H1 (cell line): Measurements from ENCODE around the gene YLPM1. TPM values are rescaled to one million over a fixed set of nuclear protein-coding genes. Genes with fewer than 3 reads are reported as not detected.

Experiments
- CTCF ChIA-PET: fragments of 300-600 bp; sonication (Branson Sonifier 250); formaldehyde crosslinking; loops from one replicate; lab custom pipeline; 2021; ENCODE audit not compliant: partially characterized antibody; lab: Charles Lee
- POLR2A ChIA-PET: fragments of 300-600 bp; sonication (Branson Sonifier 250); formaldehyde crosslinking; loops from one replicate; lab custom pipeline; 2021; ENCODE audit warnings: inconsistent platforms; ENCODE audit not compliant: partially characterized antibody; lab: Charles Lee
- DNase-seq, 2 experiments: peaks; one replicate each; pipeline versions ENCODE4 v3.0.0 to v3.0.0-alpha.2; 2010 to 2022; ENCODE audit warnings: low spot score in 2 of 2, low read depth in 1 of 2, mixed read lengths in 1 of 2
- FAIRE-seq: peaks from 2 replicates; lab custom pipeline; 2011; peaks lifted over from hg19 to GRCh38; lab: Jason Lieb, UNC
- H2AFZ ChIP-seq: 2 replicates; pipeline ENCODE4 v1.8.1; 2012; ENCODE audit warnings: low read length, inconsistent platforms
- H2AK5ac ChIP-seq: 2 replicates; pipeline ENCODE4 v1.6.1; 2013; ENCODE audit warnings: low read depth, low read length
- H2BK120ac ChIP-seq: replicated peaks from 2 replicates; pipeline ENCODE3; 2013; ENCODE audit warnings: low read depth, low read length, inconsistent platforms
- H2BK12ac ChIP-seq: 2 replicates; pipeline ENCODE4 v1.6.1; 2013; ENCODE audit warnings: low read depth, low read length
- H2BK15ac ChIP-seq: 2 replicates; pipeline ENCODE4 v1.6.1; 2013; ENCODE audit warnings: low read length
- H2BK20ac ChIP-seq: 2 replicates; pipeline ENCODE4 v1.6.1; 2013; ENCODE audit warnings: low read length
- H2BK5ac ChIP-seq: 2 replicates; pipeline ENCODE4 v1.6.1; 2013; ENCODE audit warnings: low read depth, low read length
- H3K14ac ChIP-seq: 2 replicates; pipeline ENCODE4 v1.6.1; 2013; ENCODE audit warnings: inconsistent platforms; ENCODE audit not compliant: insufficient read length
- H3K18ac ChIP-seq: 2 replicates; pipeline ENCODE4 v1.6.1; 2013; ENCODE audit warnings: low read length; ENCODE audit errors: extremely low read depth
- H3K23ac ChIP-seq: 2 replicates; pipeline ENCODE4 v1.6.1; 2013; ENCODE audit warnings: inconsistent platforms; ENCODE audit not compliant: insufficient read length
- H3K23me2 ChIP-seq: 2 replicates; pipeline ENCODE4 v1.6.1; 2013; ENCODE audit warnings: low read depth, low read length
- H3K27ac ChIP-seq: 2 replicates; pipeline ENCODE4 v1.6.1; 2011; ENCODE audit warnings: low read depth, low read length, inconsistent platforms
- H3K27me3 ChIP-seq, 4 experiments: replicated peaks in 1 of 4; 1 replicate in 1 of 4; 2 replicates in 3 of 4; pipeline versions ENCODE4 v1.6.1 to v1.8.1; 2011 to 2013; ENCODE audit warnings: low read length in 3 of 4, mild to moderate bottlenecking in 3 of 4, inconsistent platforms in 2 of 4, mixed read lengths in 2 of 4, moderate library complexity in 1 of 4; ENCODE audit not compliant: control insufficient read depth in 3 of 4, insufficient read depth in 3 of 4; ENCODE audit errors: extremely low read depth in 1 of 4
- H3K36me3 ChIP-seq, 4 experiments: 2 replicates each; pipeline versions ENCODE4 v1.6.1 to v1.8.1; 2011 to 2013; ENCODE audit warnings: mild to moderate bottlenecking in 4 of 4, low read length in 3 of 4, moderate library complexity in 2 of 4, control low read depth in 1 of 4, inconsistent platforms in 1 of 4; ENCODE audit not compliant: insufficient read depth in 4 of 4, control insufficient read depth in 2 of 4
- H3K4ac ChIP-seq: replicated peaks from 2 replicates; pipeline ENCODE3; 2013; ENCODE audit warnings: low read length, low read depth, mixed read lengths, inconsistent platforms; ENCODE audit not compliant: insufficient read length
- H3K4me1 ChIP-seq, 4 experiments: replicated peaks in 1 of 4; 1 replicate in 1 of 4; 2 replicates in 3 of 4; pipeline versions ENCODE4 v1.6.1 to v1.8.1; 2011 to 2013; ENCODE audit warnings: low read length in 3 of 4, inconsistent platforms in 2 of 4, mixed read lengths in 1 of 4; ENCODE audit not compliant: insufficient read depth in 4 of 4, control insufficient read depth in 3 of 4
- H3K4me2 ChIP-seq, 2 experiments: 2 replicates each; pipeline versions ENCODE4 v1.6.1 to v1.8.1; 2011 to 2013; ENCODE audit warnings: low read depth in 2 of 2, low read length in 2 of 2, control low read depth in 1 of 2, inconsistent platforms in 1 of 2, mild to moderate bottlenecking in 1 of 2; ENCODE audit not compliant: insufficient read depth in 1 of 2
- H3K4me3 ChIP-seq, 4 experiments: fragments of 200-600, 300-600 bp in 1 of 4; sonication (generic), shearing (Covaris generic), sonication (Bioruptor Twin) in 1 of 4; 2 replicates each; pipeline versions ENCODE4 v1.5.1 to v1.8.1; 2011 to 2016; ENCODE audit warnings: low read length in 4 of 4, low read depth in 3 of 4, control low read depth in 2 of 4, inconsistent platforms in 2 of 4, mild to moderate bottlenecking in 2 of 4, mixed read lengths in 1 of 4, moderate library complexity in 1 of 4; ENCODE audit not compliant: insufficient read depth in 2 of 4; ENCODE audit errors: extremely low read depth in 1 of 4
- H3K56ac ChIP-seq: replicated peaks from 2 replicates; pipeline ENCODE3; 2013; ENCODE audit warnings: low read depth, mild to moderate bottlenecking, mixed read lengths, low read length, inconsistent platforms; ENCODE audit not compliant: insufficient read length
- H3K79me1 ChIP-seq: 2 replicates; pipeline ENCODE4 v1.6.1; 2013; ENCODE audit warnings: low read depth, low read length, control low read depth
- H3K79me2 ChIP-seq, 2 experiments: 2 replicates each; pipeline versions ENCODE4 v1.6.1 to v1.8.1; 2012 to 2013; ENCODE audit warnings: low read length in 2 of 2, mild to moderate bottlenecking in 2 of 2, inconsistent platforms in 1 of 2; ENCODE audit not compliant: insufficient read depth in 2 of 2, control insufficient read depth in 1 of 2
- H3K9ac ChIP-seq, 4 experiments: replicated peaks in 1 of 4; 1 replicate in 1 of 4; 2 replicates in 3 of 4; pipeline versions ENCODE4 v1.6.1 to v1.8.1; 2011 to 2013; ENCODE audit warnings: low read depth in 3 of 4, low read length in 3 of 4, control low read depth in 2 of 4, mild to moderate bottlenecking in 2 of 4, moderate library complexity in 2 of 4, inconsistent platforms in 1 of 4; ENCODE audit errors: extremely low read depth in 1 of 4
- H3K9me3 ChIP-seq, 2 experiments: 2 replicates each; pipeline versions ENCODE4 v1.6.1 to v1.8.1; 2012 to 2013; ENCODE audit warnings: mild to moderate bottlenecking in 2 of 2, moderate library complexity in 2 of 2, control low read depth in 1 of 2, inconsistent platforms in 1 of 2, low read depth in 1 of 2, low read length in 1 of 2, mixed read lengths in 1 of 2; ENCODE audit not compliant: insufficient read depth in 2 of 2
- H4K20me1 ChIP-seq, 2 experiments: replicated peaks in 1 of 2; 2 replicates each; pipeline versions ENCODE3 to v1.8.1; 2011 to 2013; ENCODE audit warnings: inconsistent platforms in 2 of 2, low read length in 2 of 2, mild to moderate bottlenecking in 1 of 2; ENCODE audit not compliant: insufficient read depth in 2 of 2, control insufficient read depth in 1 of 2
- H4K5ac ChIP-seq: 2 replicates; pipeline ENCODE4 v1.6.1; 2013; ENCODE audit warnings: low read length, low read depth, mixed read lengths, inconsistent platforms; ENCODE audit not compliant: insufficient read length
- H4K8ac ChIP-seq: 2 replicates; pipeline ENCODE4 v1.8.0; 2013; ENCODE audit warnings: mild to moderate bottlenecking, moderate library complexity, low read length, inconsistent platforms; ENCODE audit not compliant: insufficient read depth; ENCODE audit errors: extremely low read depth
- H4K91ac ChIP-seq: replicated peaks from 2 replicates; pipeline ENCODE3; 2013; ENCODE audit warnings: low read length, mixed read lengths, inconsistent platforms; ENCODE audit not compliant: insufficient read length
- BACH1 ChIP-seq: IDR thresholded peaks from 2 replicates; pipeline ENCODE4 v1.6.1; 2012; ENCODE audit warnings: low read length, improper control_type of control experiment
- CBX5 ChIP-seq: fragments of 300-800, 300-1000 bp; sonication (generic); IDR thresholded peaks from 2 replicates; pipeline ENCODE4 v1.7.1; 2016; ENCODE audit warnings: antibody characterized with exemption, low read length, low read depth
- CTBP2 ChIP-seq: IDR thresholded peaks from 2 replicates; pipeline ENCODE4 v1.7.0; 2011; ENCODE audit warnings: borderline replicate concordance, mild to moderate bottlenecking, moderate library complexity, mixed read lengths, low read length; ENCODE audit not compliant: insufficient read depth, insufficient read length
- GABPA ChIP-seq: IDR thresholded peaks from 2 replicates; pipeline ENCODE4 v1.6.1; 2011; ENCODE audit warnings: mild to moderate bottlenecking, low read length, moderate library complexity, borderline replicate concordance; ENCODE audit not compliant: insufficient read depth
- KDM4A ChIP-seq: IDR thresholded peaks from one replicate; pipeline ENCODE4 v1.7.1; 2012; ENCODE audit warnings: low read depth, mild to moderate bottlenecking, moderate library complexity, low read length, inconsistent platforms; ENCODE audit not compliant: severe bottlenecking
- NANOG ChIP-seq: IDR thresholded peaks from 2 replicates; pipeline ENCODE4 v1.6.1; 2011; ENCODE audit warnings: low read length, low read depth, mild to moderate bottlenecking, inconsistent platforms; ENCODE audit not compliant: insufficient read depth, poor library complexity, severe bottlenecking
- SIN3A ChIP-seq, 2 experiments: IDR thresholded peaks in 1 of 2; conservative IDR thresholded peaks in 1 of 2; 2 replicates each; pipeline ENCODE4 v1.6.1; 2011 to 2012; ENCODE audit warnings: low read length in 2 of 2, improper control_type of control experiment in 1 of 2, low read depth in 1 of 2, mild to moderate bottlenecking in 1 of 2
- SIX5 ChIP-seq: IDR thresholded peaks from 2 replicates; pipeline ENCODE4 v1.6.1; 2011; ENCODE audit warnings: mild to moderate bottlenecking, low read depth, low read length
- SP1 ChIP-seq: IDR thresholded peaks from 2 replicates; pipeline ENCODE4 v1.6.1; 2011; ENCODE audit warnings: low read depth, low read length
- SP2 ChIP-seq: IDR thresholded peaks from 2 replicates; pipeline ENCODE4 v1.6.1; 2012; ENCODE audit warnings: mild to moderate bottlenecking, low read length, inconsistent platforms
- WGBS, 2 experiments: shearing (Covaris generic) in 1 of 2; methylation state at CpG; one replicate each; pipeline versions ENCODE4 v1.1.6 to v1.1.7; 2013 to 2015; ENCODE audit warnings: low lambda C conversion rate in 2 of 2, mixed read lengths in 2 of 2, inconsistent platforms in 1 of 2, low coverage in 1 of 2, missing lambda C conversion rate in 1 of 2; ENCODE audit not compliant: insufficient replicate concordance in 2 of 2, insufficient coverage in 1 of 2, insufficient read length in 1 of 2; ENCODE audit errors: extremely low coverage in 1 of 2, missing lambda C conversion rate in 1 of 2; 5-methylcytosine and 5-hydroxymethylcytosine counted together
- polyA plus RNA-seq, 7 experiments: library from polyadenylated mRNA; depleted of rRNA in 3 of 7; stranded (reverse) in 5 of 7; unstranded in 2 of 7; fragments of >200 nt in 5 of 7; fragments of 200-250 nt in 2 of 7; gene quantifications; 1 replicate in 5 of 7; 2 replicates in 1 of 7; 4 replicates in 1 of 7; pipeline versions ENCODE4 v1.2.1 to v1.2.3, GENCODE V29; 2011 to 2013; ENCODE audit warnings: missing spikeins in 2 of 7, mixed read lengths in 2 of 7
- total RNA-seq: library from RNA; stranded (reverse); fragmentation: NEBNext Ultra II Directional; extraction: Animal tissue kit (Norgen Biotek cat#: 25700); gene quantifications from 2 replicates; pipeline ENCODE4 v1.2.1, GENCODE V29; 2021
- TF ChIP-seq, protein P1 (sequence below): IDR thresholded peaks from 2 replicates; pipeline ENCODE4 v1.6.1; 2012; ENCODE audit warnings: inconsistent platforms
- TF ChIP-seq, protein P2 (sequence below): IDR thresholded peaks from 2 replicates; pipeline ENCODE4 v1.6.1; 2012; ENCODE audit warnings: inconsistent platforms

The YLPM1 gene
- total and polyA plus RNA-seq, 2 of the 8 experiments (the other 6 are each of a cell fraction or from before 2014, with no cell fraction given) = 13.5 to 71.7 TPM

DNA sequence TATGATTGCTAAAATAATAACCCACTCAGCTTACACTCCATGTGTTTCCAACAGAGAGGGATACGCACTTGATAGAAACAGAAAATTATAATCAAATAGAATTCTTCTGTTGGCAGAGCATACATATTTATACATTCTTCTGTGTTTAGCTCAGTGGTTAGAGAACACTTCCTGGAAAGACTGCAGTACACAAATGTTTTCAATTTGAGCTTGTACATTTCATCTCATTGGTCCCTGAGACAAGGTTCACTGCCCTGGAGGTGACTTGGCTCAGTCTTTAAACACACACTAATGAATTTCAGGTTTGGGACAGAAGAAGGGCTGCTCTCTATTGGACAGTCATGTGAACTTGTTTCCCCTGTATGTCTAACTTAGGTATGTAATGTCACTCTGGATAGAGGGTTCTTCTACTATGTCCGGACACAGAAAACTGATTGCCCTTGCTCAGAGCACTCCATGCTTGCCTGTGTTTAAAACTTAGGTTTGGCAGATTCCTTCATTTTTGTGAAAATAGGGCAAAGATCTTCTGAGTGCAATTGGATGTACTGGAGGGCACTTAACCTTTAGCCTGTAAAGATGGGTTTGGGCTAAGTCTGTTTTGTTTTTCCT is 89.9 kb downstream of the YLPM1 start:
- Histone ChIP-seq H4K8ac (no peak overlapping the region), H3K14ac (no peak overlapping the region), H3K36me3 (no peaks in the 10 kb centered on the region), H2BK20ac (no peak overlapping the region), H3K4me1 (no peaks in the 10 kb centered on the region), H4K5ac (no peak overlapping the region), H4K20me1 (no peaks in the 10 kb centered on the region), H3K9ac (no peak overlapping the region), H3K27ac (no peak overlapping the region), H3K4me2 (no peak overlapping the region), H3K18ac (no peak overlapping the region), H3K56ac (no peak overlapping the region), H3K23me2 (no peaks in the 10 kb centered on the region), H3K9me3 (no peaks in the 10 kb centered on the region), H3K4me3 (no peak overlapping the region), H2AK5ac (no peak overlapping the region), H4K91ac (no peak overlapping the region), H2BK15ac (no peak overlapping the region), H2BK12ac (no peak overlapping the region), H3K79me1 (no peaks in the 10 kb centered on the region), H2BK5ac (no peak overlapping the region), H2AFZ (no peak overlapping the region), H3K79me2 (no peaks in the 10 kb centered on the region), H2BK120ac (no peak overlapping the region), H3K4ac (no peak overlapping the region), H3K23ac (no peak overlapping the region), H3K27me3 (no peaks in the 10 kb centered on the region)
- POLR2A ChIA-PET = interaction anchor here (1.1 to 1.5 kb wide), 5 partner anchors 8 to 57 kb away, joined by 3 to 4 read pairs (median 3); no protein-coding TSS in a partner anchor
- CTCF ChIA-PET = interaction anchor here (1.0 to 18.3 kb wide), 7 partner anchors 9 to 235 kb away, joined by 3 to 509 read pairs (median 3); partner anchors contain the start of genes DLST and PROX2
- WGBS, 2 experiments = 61% methylated on average over 2 of the region's 2 CpGs; no CpG with 5 or more reads in 1 of the 2 experiments
- DNase-seq (no peak), FAIRE-seq (no peak)
- TF ChIP-seq CBX5 = no peak
- TF ChIP-seq GABPA = no peak
- TF ChIP-seq BACH1 = no peak
- TF ChIP-seq KDM4A = no peak
- TF ChIP-seq NANOG = no peak
- TF ChIP-seq CTBP2 = no peak
- TF ChIP-seq SIN3A (conservative IDR thresholded peaks at IDR 0.05 in 1 of 2, IDR thresholded peaks at IDR 0.05 in 1 of 2; ENCODE audit: low read depth in 1 of 2, low read length in 2 of 2) = no peak
- no peak for TF ChIP-seq SP2
- no peak for TF ChIP-seq SIX5
- TF ChIP-seq, protein P1, sequence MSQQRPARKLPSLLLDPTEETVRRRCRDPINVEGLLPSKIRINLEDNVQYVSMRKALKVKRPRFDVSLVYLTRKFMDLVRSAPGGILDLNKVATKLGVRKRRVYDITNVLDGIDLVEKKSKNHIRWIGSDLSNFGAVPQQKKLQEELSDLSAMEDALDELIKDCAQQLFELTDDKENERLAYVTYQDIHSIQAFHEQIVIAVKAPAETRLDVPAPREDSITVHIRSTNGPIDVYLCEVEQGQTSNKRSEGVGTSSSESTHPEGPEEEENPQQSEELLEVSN = no peak
- TF ChIP-seq, protein P2, sequence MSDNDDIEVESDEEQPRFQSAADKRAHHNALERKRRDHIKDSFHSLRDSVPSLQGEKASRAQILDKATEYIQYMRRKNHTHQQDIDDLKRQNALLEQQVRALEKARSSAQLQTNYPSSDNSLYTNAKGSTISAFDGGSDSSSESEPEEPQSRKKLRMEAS = no peak
- no peak for TF ChIP-seq SP1
